A549 (cell line): ENCODE data around the gene PTPRN2.

Experiments
- POLR2A ChIP-seq: IDR thresholded peaks from 2 replicates; pipeline ENCODE4 v1.6.1; 2012; ENCODE audit warnings: mild to moderate bottlenecking, low read length
- SREBF2 ChIP-seq: fragments of 450-650 bp; IDR thresholded peaks from 2 replicates; pipeline ENCODE4 v1.6.1; 2014; ENCODE audit warnings: mild to moderate bottlenecking, moderate library complexity
- TP53 ChIP-seq: fragments of 250-450 bp; sonication (Bioruptor Pico); IDR thresholded peaks from 2 replicates; pipeline ENCODE4 v1.5.0; 2021; ENCODE audit warnings: mild to moderate bottlenecking, moderate library complexity
- TF ChIP-seq, protein P1 (sequence below): IDR thresholded peaks from 2 replicates; pipeline ENCODE4 v1.6.1; 2012
- TF ChIP-seq, protein P2 (sequence below): fragments of >200 bp; sonication (Bioruptor Twin); formaldehyde crosslinking; IDR thresholded peaks from 3 replicates; pipeline ENCODE4 v1.5.1; 2016

- TF ChIP-seq SREBF2 = no peak
- TF ChIP-seq, protein P1, sequence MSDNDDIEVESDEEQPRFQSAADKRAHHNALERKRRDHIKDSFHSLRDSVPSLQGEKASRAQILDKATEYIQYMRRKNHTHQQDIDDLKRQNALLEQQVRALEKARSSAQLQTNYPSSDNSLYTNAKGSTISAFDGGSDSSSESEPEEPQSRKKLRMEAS = no peak
- no peak for TF ChIP-seq TP53 (CRISPR knock-in tag)
- no peak for TF ChIP-seq POLR2A
- TF ChIP-seq, protein P2, sequence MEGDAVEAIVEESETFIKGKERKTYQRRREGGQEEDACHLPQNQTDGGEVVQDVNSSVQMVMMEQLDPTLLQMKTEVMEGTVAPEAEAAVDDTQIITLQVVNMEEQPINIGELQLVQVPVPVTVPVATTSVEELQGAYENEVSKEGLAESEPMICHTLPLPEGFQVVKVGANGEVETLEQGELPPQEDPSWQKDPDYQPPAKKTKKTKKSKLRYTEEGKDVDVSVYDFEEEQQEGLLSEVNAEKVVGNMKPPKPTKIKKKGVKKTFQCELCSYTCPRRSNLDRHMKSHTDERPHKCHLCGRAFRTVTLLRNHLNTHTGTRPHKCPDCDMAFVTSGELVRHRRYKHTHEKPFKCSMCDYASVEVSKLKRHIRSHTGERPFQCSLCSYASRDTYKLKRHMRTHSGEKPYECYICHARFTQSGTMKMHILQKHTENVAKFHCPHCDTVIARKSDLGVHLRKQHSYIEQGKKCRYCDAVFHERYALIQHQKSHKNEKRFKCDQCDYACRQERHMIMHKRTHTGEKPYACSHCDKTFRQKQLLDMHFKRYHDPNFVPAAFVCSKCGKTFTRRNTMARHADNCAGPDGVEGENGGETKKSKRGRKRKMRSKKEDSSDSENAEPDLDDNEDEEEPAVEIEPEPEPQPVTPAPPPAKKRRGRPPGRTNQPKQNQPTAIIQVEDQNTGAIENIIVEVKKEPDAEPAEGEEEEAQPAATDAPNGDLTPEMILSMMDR = no peak
Measured at GRCh38 chr7:158056761-158057160, 530.9 kb downstream of the PTPRN2 start.
